ENCODE data around the gene WFIKKN1.

WFIKKN1 gene

GRCh38 chr16:678209-678857 lies 47.5 kb downstream of the WFIKKN1 start:
- H3K4me3 ChIP-seq (ENCODE audit: low read length) = no peak overlapping the region
- peaks cover 14% of the 10 kb centered on the region for H3K4me1 ChIP-seq (ENCODE audit: low read length)
- H3K27ac ChIP-seq (ENCODE audit: low read length) = no peak overlapping the region

GRCh38 chr16:678858-679813 lies 48.4 kb downstream of the WFIKKN1 start:
- Histone ChIP-seq H3K4me2 (ENCODE audit: low read length) (peak overlapping the region; percentile 37), H2AFZ (ENCODE audit: low read depth, low read length) (no peak overlapping the region), H3K36me3 (replicated peaks; ENCODE audit: low read depth, low read length) (peaks cover 21% of the 10 kb centered on the region), H3K4me3 (ENCODE audit: low read length) (peak overlapping the region; percentile 32; the same call in 1 of the 2 replicates), H3K4me1 (ENCODE audit: low read length) (peaks cover 16% of the 10 kb centered on the region), H3K79me2 (ENCODE audit: low read length) (peaks cover 37% of the 10 kb centered on the region), H3K9me3 (ENCODE audit: insufficient read depth, low read length) (no peaks in the 10 kb centered on the region), H3K9ac (ENCODE audit: low read length) (no peak overlapping the region), H4K20me1 (ENCODE audit: insufficient read depth, low read length) (0 out of 2 replicates have a peak, but pooled peaks cover 4% of the 10 kb centered on the region), H3K27me3 (ENCODE audit: low read depth, low read length) (no peaks in the 10 kb centered on the region), H3K27ac (ENCODE audit: low read length) (no peak overlapping the region)
- no peak for TF ChIP-seq EZH2phosphoT487 (IDR thresholded peaks at IDR 0.05; ENCODE audit: low read depth)
- no peak for TF ChIP-seq CTCF (IDR thresholded peaks at IDR 0.05; ENCODE audit: low read depth, low read length)

More at GRCh38 chr16:678209-678857, 47.5 kb downstream of the WFIKKN1 start:
- Histone ChIP-seq H3K9me3 (ENCODE audit: insufficient read depth, low read length) (no peaks in the 10 kb centered on the region), H2AFZ (ENCODE audit: low read depth, low read length) (no peak overlapping the region), H3K9ac (ENCODE audit: low read length) (no peak overlapping the region), H3K79me2 (ENCODE audit: low read length) (peaks cover 30% of the 10 kb centered on the region), H3K4me2 (ENCODE audit: low read length) (no peak overlapping the region), H3K36me3 (replicated peaks; ENCODE audit: low read depth, low read length) (peaks cover 21% of the 10 kb centered on the region), H3K27me3 (ENCODE audit: low read depth, low read length) (no peaks in the 10 kb centered on the region), H4K20me1 (ENCODE audit: insufficient read depth, low read length) (0 out of 2 replicates have a peak, but pooled peaks cover 4% of the 10 kb centered on the region)
- TF ChIP-seq EZH2phosphoT487 (IDR thresholded peaks at IDR 0.05; ENCODE audit: low read depth) = no peak
- no peak for TF ChIP-seq CTCF (IDR thresholded peaks at IDR 0.05; ENCODE audit: low read depth, low read length)

- Histone ChIP-seq H3K4me1 (ENCODE audit: low read length) (peaks cover 16% of the 10 kb centered on the region), H3K9ac (ENCODE audit: low read length) (peak within 1 kb of the TSS; percentile 88), H2AFZ (ENCODE audit: low read depth, low read length) (peak within 1 kb of the TSS; percentile 34; the same call in 1 of the 2 replicates), H3K9me3 (ENCODE audit: insufficient read depth, low read length) (no peaks in the 10 kb centered on the region), H3K27ac (ENCODE audit: low read length) (peak within 1 kb of the TSS; percentile 81), H3K4me2 (ENCODE audit: low read length) (peak within 1 kb of the TSS; percentile 94), H3K27me3 (ENCODE audit: low read depth, low read length) (no peaks in the 10 kb centered on the region), H3K36me3 (replicated peaks; ENCODE audit: low read depth, low read length) (peaks cover 21% of the 10 kb centered on the region), H4K20me1 (ENCODE audit: insufficient read depth, low read length) (0 out of 2 replicates have a peak, but pooled peaks cover 4% of the 10 kb centered on the region), H3K79me2 (ENCODE audit: low read length) (peaks cover 37% of the 10 kb centered on the region), H3K4me3 (ENCODE audit: low read length) (peak within 1 kb of the TSS; percentile 95)
- no peak for TF ChIP-seq EZH2phosphoT487 (IDR thresholded peaks at IDR 0.05; ENCODE audit: low read depth)
- TF ChIP-seq CTCF (IDR thresholded peaks at IDR 0.05; ENCODE audit: low read depth, low read length) = no peak
Measured at GRCh38 chr16:679814-680624, 49.2 kb downstream of the WFIKKN1 start, which contains the start of gene STUB1. Gene STUB1 (plus strand): TSS chr16:680410. CDS start chr16:680526, 116 bp downstream.
